Right lobe of liver (tissue), 6 donors: ENCODE data around the gene GPR15. TPM values are rescaled to one million over a fixed set of nuclear protein-coding genes. Genes with fewer than 3 reads are reported as not detected.

Experiments
- ATAC-seq, 4 donors: fragments of 200-7000 bp; cut with Tn5 transposase; one replicate each; pipeline ENCODE4 v1.9.1; 2020; ENCODE audit warnings: mild to moderate bottlenecking in 4 of 4, moderate library complexity in 4 of 4
- DNase-seq, 3 donors: peaks; one replicate each; pipeline ENCODE4 v3.0.0-alpha.2; 2020
- H3K27ac ChIP-seq, 3 donors: fragments of 200-600 bp; one replicate each; pipeline ENCODE4 v1.8.0; 2022
- H3K27me3 ChIP-seq, 2 donors: fragments of 200-600 bp; one replicate each; pipeline ENCODE4 v1.8.0; 2022
- H3K36me3 ChIP-seq, 4 donors: fragments of 200-600 bp; sonication (generic) in 1 of 4; one replicate each; pipeline versions ENCODE4 v1.5.1 to v1.8.0; 2017 to 2022; ENCODE audit warnings: control low read depth in 1 of 4
- H3K4me1 ChIP-seq, 4 donors: fragments of 200-600 bp; sonication (generic) in 1 of 4; one replicate each; pipeline versions ENCODE4 v1.5.1 to v1.8.0; 2017 to 2022; ENCODE audit warnings: control low read depth in 1 of 4
- H3K4me3 ChIP-seq, 3 donors: fragments of 200-600 bp; one replicate each; pipeline ENCODE4 v1.8.0; 2022
- H3K9me3 ChIP-seq, 4 donors: fragments of 200-600 bp; sonication (generic) in 1 of 4; one replicate each; pipeline versions ENCODE4 v1.5.1 to v1.8.0; 2017 to 2022; ENCODE audit warnings: control low read depth in 1 of 4
- POLR2A ChIP-seq: fragments of 450-650 bp; IDR thresholded peaks from one replicate; pipeline ENCODE4 v1.6.1; 2017; ENCODE audit warnings: antibody characterized with exemption, mild to moderate bottlenecking
- WGBS: methylation state at CpG from one replicate; pipeline ENCODE4 v1.1.6; 2018; ENCODE audit warnings: low coverage, low lambda C conversion rate; ENCODE audit not compliant: insufficient coverage; ENCODE audit errors: missing lambda C conversion rate; 5-methylcytosine and 5-hydroxymethylcytosine counted together
- intact Hi-C, 2 donors: fragments of 100-400 bp; cut with DNase I; formaldehyde crosslinking; loops; one replicate each; pipeline versions ENCODE4 v1.11.2 to v1.14.1; 2022
- total RNA-seq, 6 experiments: library from RNA; depleted of rRNA in 2 of 6; stranded (reverse); fragments of >200 nt in 2 of 6; fragmentation: NEBNext Ultra II Directional in 3 of 6; extraction: Animal tissue kit (Norgen Biotek cat#: 25700) in 3 of 6; gene quantifications; one replicate each; pipeline versions ENCODE4 v1.1.0 to v1.2.4, GENCODE V29; 2016 to 2023
- TF ChIP-seq, protein P1 (sequence below), 4 donors: fragments of 200-600 bp in 3 of 4; fragments of 450-650 bp in 1 of 4; IDR thresholded peaks; one replicate each; pipeline versions ENCODE4 v1.5.1 to v1.8.0; 2016 to 2022; ENCODE audit warnings: antibody characterized with exemption in 4 of 4, mild to moderate bottlenecking in 2 of 4
- donor health status: DM: no; HTN: yes; CAD: no.
- donor health status: DM: no; HTN: no; CAD: no.
- donor health status: DM: no; HTN: no; CAD: no.
- donor health status: DM: no; HTN: yes; CAD: no.
- donor health status: DM: no; HTN: yes; CAD: no.

The GPR15 gene
- total RNA-seq, 6 experiments from 2014 or later, result not detected

DNA sequence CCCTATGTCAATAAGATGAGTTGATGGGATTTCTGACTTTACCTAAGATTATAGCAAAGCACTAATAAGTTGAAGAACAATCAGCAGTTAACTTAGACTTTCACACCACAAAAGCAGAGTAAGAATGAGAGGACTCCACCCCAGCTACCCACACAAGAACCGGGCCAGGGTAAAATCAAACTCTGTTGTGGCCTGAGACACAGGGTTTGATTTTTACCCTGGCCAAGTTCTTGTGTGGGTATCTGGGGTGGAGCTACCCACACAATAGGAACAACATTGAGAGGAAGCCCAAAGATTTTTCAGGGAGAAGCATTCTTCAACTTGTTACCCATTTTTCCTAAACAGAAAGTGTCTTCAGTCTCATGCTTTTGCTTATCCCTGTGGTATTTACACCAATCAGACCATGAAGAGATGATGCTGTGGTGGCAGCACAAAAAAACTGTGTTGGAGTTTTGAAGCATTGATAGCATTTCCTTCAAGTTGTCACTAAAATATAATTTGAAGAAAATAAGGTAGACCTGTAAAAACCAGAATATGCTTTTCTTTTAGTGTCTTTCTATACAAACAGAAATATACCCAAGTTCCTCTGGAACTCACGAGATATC lies 36.0 kb downstream of the GPR15 start:
- no peak overlapping the region for H3K4me3 ChIP-seq
- 66% methylated on average over 2 of the region's 2 CpGs for WGBS
- H3K36me3 ChIP-seq, result no peaks in the 10 kb centered on the region
- H3K27ac ChIP-seq, result no peak overlapping the region
- DNase-seq (no peak), ATAC-seq (no peak)
- intact Hi-C loops, result no loop called here
- H3K27me3 ChIP-seq, result no peaks in the 10 kb centered on the region
- TF ChIP-seq, protein P1, sequence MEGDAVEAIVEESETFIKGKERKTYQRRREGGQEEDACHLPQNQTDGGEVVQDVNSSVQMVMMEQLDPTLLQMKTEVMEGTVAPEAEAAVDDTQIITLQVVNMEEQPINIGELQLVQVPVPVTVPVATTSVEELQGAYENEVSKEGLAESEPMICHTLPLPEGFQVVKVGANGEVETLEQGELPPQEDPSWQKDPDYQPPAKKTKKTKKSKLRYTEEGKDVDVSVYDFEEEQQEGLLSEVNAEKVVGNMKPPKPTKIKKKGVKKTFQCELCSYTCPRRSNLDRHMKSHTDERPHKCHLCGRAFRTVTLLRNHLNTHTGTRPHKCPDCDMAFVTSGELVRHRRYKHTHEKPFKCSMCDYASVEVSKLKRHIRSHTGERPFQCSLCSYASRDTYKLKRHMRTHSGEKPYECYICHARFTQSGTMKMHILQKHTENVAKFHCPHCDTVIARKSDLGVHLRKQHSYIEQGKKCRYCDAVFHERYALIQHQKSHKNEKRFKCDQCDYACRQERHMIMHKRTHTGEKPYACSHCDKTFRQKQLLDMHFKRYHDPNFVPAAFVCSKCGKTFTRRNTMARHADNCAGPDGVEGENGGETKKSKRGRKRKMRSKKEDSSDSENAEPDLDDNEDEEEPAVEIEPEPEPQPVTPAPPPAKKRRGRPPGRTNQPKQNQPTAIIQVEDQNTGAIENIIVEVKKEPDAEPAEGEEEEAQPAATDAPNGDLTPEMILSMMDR (IDR thresholded peaks at IDR 0.05), result no peak
- TF ChIP-seq POLR2A, result no peak
- H3K9me3 ChIP-seq, result no peaks in the 10 kb centered on the region
- H3K4me1 ChIP-seq, result no peaks in the 10 kb centered on the region

DNA sequence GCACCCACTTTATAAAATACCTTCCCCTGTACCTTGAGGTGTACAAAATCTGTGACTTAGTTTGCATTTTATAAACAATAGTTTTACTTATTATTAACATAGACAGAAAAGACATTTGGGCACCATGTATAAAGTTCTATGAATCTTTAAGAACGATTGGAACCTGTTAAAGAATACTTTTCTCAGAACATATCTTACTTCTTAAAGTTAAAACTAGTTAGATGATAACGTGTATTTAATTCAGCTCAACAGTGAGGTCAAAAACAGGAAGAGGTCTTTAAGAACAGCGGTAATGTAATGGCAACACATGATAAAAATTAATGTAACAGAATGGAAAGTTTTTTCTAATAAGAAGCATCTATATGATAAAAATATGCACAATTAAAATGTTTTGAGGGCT lies 36.6 kb downstream of the GPR15 start:
- H3K9me3 ChIP-seq, result no peaks in the 10 kb centered on the region
- intact Hi-C loops, result no loop called here
- H3K27ac ChIP-seq, result no peak overlapping the region
- H3K4me1 ChIP-seq, result no peaks in the 10 kb centered on the region
- ATAC-seq, result no peak
- no peak overlapping the region for H3K4me3 ChIP-seq
- no peak for DNase-seq
- no peaks in the 10 kb centered on the region for H3K27me3 ChIP-seq
- TF ChIP-seq, protein P1 (IDR thresholded peaks at IDR 0.05), result no peak
- no peak for TF ChIP-seq POLR2A
- no peaks in the 10 kb centered on the region for H3K36me3 ChIP-seq
- 46% methylated on average over 3 of the region's 3 CpGs for WGBS

DNA sequence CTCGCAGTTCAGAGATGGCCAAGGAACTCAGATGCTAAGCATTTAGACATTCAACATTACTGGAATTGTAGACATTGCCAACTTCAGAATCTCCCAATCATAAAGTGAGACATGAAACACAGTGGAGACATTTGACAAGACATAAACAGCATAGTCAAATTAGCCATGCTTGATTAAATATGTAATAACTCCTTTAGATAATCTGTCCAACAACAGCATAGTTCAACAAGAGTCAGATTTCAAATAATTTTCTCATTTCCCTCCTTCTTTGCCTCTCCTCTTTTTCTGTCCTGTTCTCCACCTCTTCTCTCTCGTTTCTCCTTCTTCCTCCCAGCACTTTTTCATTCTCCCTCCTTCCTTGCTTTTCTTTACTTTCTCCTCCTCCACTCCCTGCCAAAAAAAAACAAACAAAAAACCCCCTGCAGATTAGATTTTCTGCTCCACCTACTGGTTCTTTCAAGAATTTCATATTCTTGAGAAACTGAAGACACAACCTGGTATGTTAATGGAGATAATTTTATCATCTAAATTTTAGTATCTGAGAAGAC lies 41.5 kb downstream of the GPR15 start:
- Histone ChIP-seq H3K4me3 (no peak overlapping the region), H3K36me3 (peaks cover 0 to 6% (median 3%) of the 10 kb centered on the region in 4 donors), H3K9me3 (no peaks in the 10 kb centered on the region), H3K27me3 (no peaks in the 10 kb centered on the region), H3K27ac (no peak overlapping the region), H3K4me1 (peaks cover 0 to 32% (median 2%) of the 10 kb centered on the region in 4 donors)
- DNase-seq (no peak), ATAC-seq (no peak)
- TF ChIP-seq POLR2A, result no peak
- TF ChIP-seq, protein P1 (IDR thresholded peaks at IDR 0.05), result peak in 1 of 4 donors; percentile 28
- intact Hi-C loops, result no loop called here
- WGBS, result 44% methylated on average over 2 of the region's 2 CpGs

DNA sequence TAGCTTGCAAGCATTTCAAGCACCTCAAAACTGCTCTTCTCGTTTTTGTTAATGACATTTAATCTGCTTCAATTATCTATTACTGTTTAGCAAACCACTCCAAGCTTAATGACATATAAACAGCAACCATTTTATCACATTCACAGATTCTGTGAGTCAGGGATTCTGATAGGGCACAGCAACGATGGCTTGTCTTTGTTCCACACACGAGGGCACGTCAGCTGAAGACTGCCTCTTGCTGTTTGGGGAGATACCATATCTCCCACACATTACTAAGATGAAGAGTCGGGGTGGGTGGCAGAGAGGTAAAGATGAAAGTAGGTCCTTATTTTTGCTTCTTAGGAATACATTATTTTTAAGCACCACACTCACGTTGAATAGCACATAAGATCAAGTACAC lies 42.4 kb downstream of the GPR15 start:
- intact Hi-C loops, result no loop called here
- 66% methylated on average over 6 of the region's 6 CpGs for WGBS

More for the DNA sequence above, 42.4 kb downstream of the GPR15 start:
- no peaks in the 10 kb centered on the region for H3K9me3 ChIP-seq
- no peak for TF ChIP-seq POLR2A
- TF ChIP-seq, protein P1 (IDR thresholded peaks at IDR 0.05), result no peak
- H3K4me1 ChIP-seq, result peaks cover 0 to 32% (median 2%) of the 10 kb centered on the region in 4 donors
- H3K27ac ChIP-seq, result no peak overlapping the region
- DNase-seq (no peak), ATAC-seq (no peak)
- H3K27me3 ChIP-seq, result no peaks in the 10 kb centered on the region
- peaks cover 0 to 15% (median 7%) of the 10 kb centered on the region in 4 donors for H3K36me3 ChIP-seq
- no peak overlapping the region for H3K4me3 ChIP-seq
